Diencephalon (tissue), 1 donor: ENCODE data around the gene ANGPTL2. TPM values are rescaled to one million over a fixed set of nuclear protein-coding genes. Genes with fewer than 3 reads are reported as not detected.

Experiments used
- total RNA-seq: library from RNA; depleted of rRNA; stranded (reverse); fragments of >200 nt; gene quantifications from one replicate; pipeline ENCODE4 v1.2.3, GENCODE V29; 2014

Gene ANGPTL2
- total RNA-seq, result 4.2 TPM

GRCh38 chr9:127122176-127123063 is at the start of gene ANGPTL2:
Gene ANGPTL2, minus strand, starts transcription at chr9:127122635. Its CDS starts 13,904 bp downstream, at chr9:127108731.

Other genes with a start within 250 kb of the ANGPTL2 start
- gene RALGPS1, start 207.9 kb downstream of the ANGPTL2 start, total RNA-seq, result 72.9 TPM
- 87.4 TPM for gene GARNL3, start 142.1 kb upstream of the ANGPTL2 start, total RNA-seq